Measurements from ENCODE around the gene LAMA4. TPM values are rescaled to one million over a fixed set of nuclear protein-coding genes. Genes with fewer than 3 reads are reported as not detected.
A peak's percentile ranks its signal among the peaks of the same experiment; 100 is the strongest.
"Not testable (repeated sequence)": the region's sequence is repeated elsewhere in the genome, so short reads cannot be mapped to it uniquely, and the experiment has no call there.

The LAMA4 gene
- total and polyA plus RNA-seq, 8 donors: 9.7 to 324 (median 43.9) TPM

DNA sequence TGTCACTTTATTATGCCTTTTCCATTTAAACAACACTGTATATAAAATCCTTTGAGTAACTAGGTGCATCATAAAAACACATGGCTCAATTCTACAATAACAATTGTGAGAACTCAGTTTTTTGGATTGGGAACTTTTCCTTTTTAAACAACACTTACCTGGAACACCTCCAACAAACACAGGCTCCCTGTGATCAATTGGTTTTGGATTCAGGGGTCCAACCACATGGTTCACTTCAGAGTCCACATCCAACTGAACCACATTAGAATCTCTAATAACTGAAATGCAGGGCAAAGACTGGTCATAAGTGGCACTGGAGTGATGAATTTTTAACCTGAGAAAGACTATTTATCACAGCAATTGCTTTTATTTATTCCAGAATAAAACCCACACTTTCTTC, 140.4 kb downstream of the LAMA4 start:
- Histone ChIP-seq H3K27me3 (no peaks in the 10 kb centered on the region), H3K4me1 (peaks cover 0 to 17% (median 0%) of the 10 kb centered on the region in 4 donors), H3K4me3 (no peak overlapping the region), H3K27ac (no peak overlapping the region), H3K9me3 (no peaks in the 10 kb centered on the region), H3K36me3 (peaks cover 0 to 65% (median 39%) of the 10 kb centered on the region in 4 donors)
- intact Hi-C loops (cut with DNase I; ENCODE audit: low total_unique reads): no loop called here
- no peak for DNase-seq
- no peak for TF ChIP-seq POLR2AphosphoS5 (IDR thresholded peaks at IDR 0.05)
- no peak for TF ChIP-seq EP300 (IDR thresholded peaks at IDR 0.05)
- no peak for TF ChIP-seq CTCF (IDR thresholded peaks at IDR 0.05)
- TF ChIP-seq POLR2A (IDR thresholded peaks at IDR 0.05): no peak

GRCh38 chr6:112113431-112113830, 140.9 kb downstream of the LAMA4 start:
- Histone ChIP-seq H3K27me3 (no peaks in the 10 kb centered on the region), H3K27ac (no peak overlapping the region), H3K4me3 (no peak overlapping the region), H3K36me3 (peaks cover 0 to 62% (median 37%) of the 10 kb centered on the region in 4 donors), H3K9me3 (no peaks in the 10 kb centered on the region), H3K4me1 (peaks cover 0 to 17% (median 0%) of the 10 kb centered on the region in 4 donors)
- no peak for TF ChIP-seq POLR2AphosphoS5 (IDR thresholded peaks at IDR 0.05)
- TF ChIP-seq POLR2A (IDR thresholded peaks at IDR 0.05): no peak
- TF ChIP-seq EP300 (IDR thresholded peaks at IDR 0.05): no peak
- TF ChIP-seq CTCF (IDR thresholded peaks at IDR 0.05): no peak
- peak in 1 of 2 donors; percentile 50 for DNase-seq
- WGBS, 5 donors: 53 to 64% (median 58%) methylated on average over 3 of the region's 3 CpGs
- intact Hi-C loops (cut with DNase I; ENCODE audit: low total_unique reads): no loop called here

GRCh38 chr6:112109262-112109661, 145.1 kb downstream of the LAMA4 start:
- Histone ChIP-seq H3K9me3 (no peaks in the 10 kb centered on the region), H3K27ac (peak overlapping the region in 3 of 5 donors; percentile 13 to 38 (median 30)), H3K4me1 (peaks cover 0 to 17% (median 0%) of the 10 kb centered on the region in 4 donors), H3K4me3 (no peak overlapping the region), H3K36me3 (peaks cover 0 to 53% (median 32%) of the 10 kb centered on the region in 4 donors), H3K27me3 (no peaks in the 10 kb centered on the region)
- intact Hi-C loops (cut with DNase I; ENCODE audit: low total_unique reads): no loop called here
- TF ChIP-seq POLR2AphosphoS5 (IDR thresholded peaks at IDR 0.05): no peak
- peak in 1 of 2 donors; percentile 54 for DNase-seq
- 30 to 55% (median 35%) methylated on average over 9 of the region's 9 CpGs for whole genome bisulfite sequencing, 5 donors

GRCh38 chr6:112106562-112106961, 147.8 kb downstream of the LAMA4 start:
- 64 to 79% (median 75%) methylated on average over 2 of the region's 2 CpGs for WGBS, 5 donors
- Histone ChIP-seq H3K27me3 (no peaks in the 10 kb centered on the region), H3K4me1 (peaks cover 0 to 17% (median 0%) of the 10 kb centered on the region in 4 donors), H3K36me3 (peaks cover 0 to 33% (median 19%) of the 10 kb centered on the region in 4 donors), H3K4me3 (no peak overlapping the region), H3K9me3 (no peaks in the 10 kb centered on the region), H3K27ac (no peak overlapping the region)
- TF ChIP-seq EP300 (IDR thresholded peaks at IDR 0.05): no peak
- no peak for TF ChIP-seq POLR2AphosphoS5 (IDR thresholded peaks at IDR 0.05)
- TF ChIP-seq POLR2A (IDR thresholded peaks at IDR 0.05): no peak
- TF ChIP-seq CTCF (IDR thresholded peaks at IDR 0.05): no peak
- intact Hi-C loops (cut with DNase I; ENCODE audit: low total_unique reads): no loop called here
- no peak for DNase-seq

DNA sequence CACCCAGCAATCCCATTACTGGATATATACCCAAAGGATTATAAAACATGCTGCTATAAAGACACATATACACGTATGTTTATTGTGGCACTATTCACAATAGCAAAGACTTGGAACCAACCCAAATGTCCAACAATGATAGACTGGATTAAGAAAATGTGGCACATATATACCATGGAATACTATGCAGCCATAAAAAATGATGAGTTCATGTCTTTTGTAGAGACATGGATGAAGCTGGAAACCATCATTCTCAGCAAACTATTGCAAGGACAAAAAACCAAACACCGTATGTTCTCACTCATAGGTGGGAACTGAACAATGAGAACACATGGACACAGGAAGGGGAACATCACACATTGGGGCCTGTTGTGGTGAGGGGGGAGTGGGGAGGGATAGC, 148.3 kb downstream of the LAMA4 start:
- H3K4me1 ChIP-seq: peaks cover 0 to 17% (median 0%) of the 10 kb centered on the region in 4 donors
- intact Hi-C loops (cut with DNase I; ENCODE audit: low total_unique reads); DNase-seq; H3K27ac ChIP-seq; H3K9me3 ChIP-seq; H3K4me3 ChIP-seq; H3K27me3 ChIP-seq: not testable (repeated sequence)
- H3K36me3 ChIP-seq: peaks cover 0 to 30% (median 17%) of the 10 kb centered on the region in 4 donors
- WGBS, 5 donors: 82 to 98% (median 90%) methylated on average over 1 to 2 of the region's 2 CpGs
